GM06990 (cell line): ENCODE results near the gene BCAT1.
"Not testable (repeated sequence)": the region's sequence is repeated elsewhere in the genome, so short reads cannot be mapped to it uniquely, and the experiment has no call there.

Experiments used
- DNase-seq: peaks from one replicate; pipeline ENCODE4 v3.0.0-alpha.2; 2011; ENCODE audit not compliant: insufficient read length; ENCODE audit errors: extremely low read depth
- H3K27me3 ChIP-seq: replicated peaks from 2 replicates; pipeline ENCODE4 v1.6.0; 2011; ENCODE audit warnings: low read length; ENCODE audit not compliant: control insufficient read depth, insufficient read depth
- H3K36me3 ChIP-seq: 2 replicates; pipeline ENCODE4 v1.5.1; 2011; ENCODE audit warnings: low read length; ENCODE audit not compliant: control insufficient read depth, insufficient read depth
- H3K4me3 ChIP-seq: replicated peaks from 2 replicates; pipeline ENCODE4 v1.5.1; 2011; ENCODE audit warnings: low read depth, mild to moderate bottlenecking, control low read depth, low read length
- TF ChIP-seq, protein P1 (sequence below): IDR thresholded peaks from 2 replicates; pipeline ENCODE4 v1.5.1; 2011; ENCODE audit warnings: low read length, control low read depth, mild to moderate bottlenecking, inconsistent platforms; ENCODE audit not compliant: insufficient read depth, poor library complexity, severe bottlenecking

BCAT1 gene

DNA sequence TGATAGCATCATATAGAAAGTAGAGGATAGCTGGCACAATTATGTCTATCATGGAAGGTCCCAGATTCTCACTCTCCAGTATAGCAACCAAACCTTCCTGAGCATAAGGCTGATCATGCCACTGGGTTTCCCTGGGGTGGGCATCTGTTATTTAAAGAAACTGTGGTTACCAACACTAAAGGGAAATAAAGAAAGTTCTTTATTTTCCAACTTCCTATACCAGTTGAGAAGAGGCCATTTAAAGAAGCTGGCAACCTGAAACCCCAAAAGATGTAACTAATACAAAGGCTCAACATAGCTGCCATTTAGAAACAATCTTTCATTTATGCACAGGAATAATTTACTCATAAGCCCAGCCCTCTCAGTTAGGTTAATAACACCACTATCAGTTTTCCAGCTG is 3.1 kb downstream of the BCAT1 start:
- Histone ChIP-seq H3K27me3 (no peaks in the 10 kb centered on the region), H3K4me3 (no peak overlapping the region), H3K36me3 (no peaks in the 10 kb centered on the region)
- no peak for DNase-seq
- TF ChIP-seq, protein P1, sequence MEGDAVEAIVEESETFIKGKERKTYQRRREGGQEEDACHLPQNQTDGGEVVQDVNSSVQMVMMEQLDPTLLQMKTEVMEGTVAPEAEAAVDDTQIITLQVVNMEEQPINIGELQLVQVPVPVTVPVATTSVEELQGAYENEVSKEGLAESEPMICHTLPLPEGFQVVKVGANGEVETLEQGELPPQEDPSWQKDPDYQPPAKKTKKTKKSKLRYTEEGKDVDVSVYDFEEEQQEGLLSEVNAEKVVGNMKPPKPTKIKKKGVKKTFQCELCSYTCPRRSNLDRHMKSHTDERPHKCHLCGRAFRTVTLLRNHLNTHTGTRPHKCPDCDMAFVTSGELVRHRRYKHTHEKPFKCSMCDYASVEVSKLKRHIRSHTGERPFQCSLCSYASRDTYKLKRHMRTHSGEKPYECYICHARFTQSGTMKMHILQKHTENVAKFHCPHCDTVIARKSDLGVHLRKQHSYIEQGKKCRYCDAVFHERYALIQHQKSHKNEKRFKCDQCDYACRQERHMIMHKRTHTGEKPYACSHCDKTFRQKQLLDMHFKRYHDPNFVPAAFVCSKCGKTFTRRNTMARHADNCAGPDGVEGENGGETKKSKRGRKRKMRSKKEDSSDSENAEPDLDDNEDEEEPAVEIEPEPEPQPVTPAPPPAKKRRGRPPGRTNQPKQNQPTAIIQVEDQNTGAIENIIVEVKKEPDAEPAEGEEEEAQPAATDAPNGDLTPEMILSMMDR = no peak

DNA sequence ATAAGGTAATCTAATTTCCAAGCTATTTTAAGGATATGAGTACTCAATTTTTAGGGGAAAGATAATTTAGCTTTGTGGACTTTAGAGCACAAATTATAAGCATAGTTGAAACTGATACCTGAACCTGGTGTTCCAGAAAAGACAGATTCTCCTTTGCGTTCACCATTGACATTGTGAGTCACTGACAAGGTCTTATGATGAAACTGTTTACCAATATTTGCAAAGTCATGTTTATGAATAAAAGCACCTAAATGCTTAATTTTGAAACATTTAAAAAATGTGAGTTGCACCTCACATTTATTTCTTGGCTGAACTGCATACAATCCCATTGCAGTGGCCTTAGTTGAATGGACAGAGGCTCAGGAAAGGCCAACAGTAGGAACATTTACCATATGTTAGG is 3.9 kb downstream of the BCAT1 start:
- Histone ChIP-seq H3K4me3 (no peak overlapping the region), H3K27me3 (no peaks in the 10 kb centered on the region), H3K36me3 (no peaks in the 10 kb centered on the region)
- TF ChIP-seq, protein P1 = no peak
- DNase-seq = no peak

DNA sequence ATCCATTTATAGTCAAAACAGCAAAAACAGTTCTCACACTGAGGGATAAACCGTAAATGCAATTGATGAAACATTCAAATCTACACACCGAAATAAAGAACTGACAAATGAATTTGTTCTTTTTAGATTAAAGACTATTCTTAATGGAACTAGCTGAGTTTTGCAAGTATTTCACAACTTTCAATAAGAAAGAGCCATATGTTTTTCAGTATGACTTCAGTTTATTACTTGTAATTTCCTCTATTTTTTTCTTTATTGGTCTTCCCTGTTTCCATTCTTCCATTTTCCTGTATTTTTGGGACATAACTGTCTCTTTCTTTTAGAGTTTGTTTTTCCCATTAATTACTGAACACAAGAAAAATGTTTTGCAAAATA is 4.3 kb downstream of the BCAT1 start:
- DNase-seq = no peak
- Histone ChIP-seq H3K27me3 (no peaks in the 10 kb centered on the region), H3K4me3 (no peak overlapping the region), H3K36me3 (no peaks in the 10 kb centered on the region)
- TF ChIP-seq, protein P1 = no peak

DNA sequence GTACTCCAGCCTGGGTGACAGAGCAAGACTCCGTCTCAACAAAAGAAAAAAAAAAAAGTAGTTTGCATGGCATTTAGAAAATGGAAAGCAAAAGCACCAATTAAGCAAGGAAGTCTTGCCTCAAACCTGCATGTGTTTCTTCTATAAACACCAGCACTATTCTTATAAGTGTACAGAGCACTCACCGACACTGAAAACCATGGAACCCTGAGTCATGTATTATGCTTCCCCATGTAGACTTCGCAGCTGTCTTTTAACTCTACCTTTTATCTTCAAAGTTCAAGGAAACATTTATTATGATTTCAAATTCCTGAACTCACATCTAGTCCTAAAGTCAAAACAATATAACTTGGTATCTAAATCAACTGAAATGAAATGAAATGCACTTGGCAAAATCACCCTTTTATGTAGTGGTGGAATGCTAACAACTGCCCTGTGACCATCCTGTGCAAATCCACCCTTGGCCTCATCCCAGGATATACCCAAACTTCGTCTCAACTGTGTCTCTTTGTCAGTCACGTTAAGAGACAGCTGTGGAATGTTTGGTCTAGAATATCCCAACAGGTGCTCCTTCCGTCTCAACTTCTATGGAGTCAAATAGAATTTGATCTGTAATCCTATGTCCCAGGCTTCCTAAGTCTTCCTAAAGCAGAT is 4.8 kb downstream of the BCAT1 start:
- Histone ChIP-seq H3K4me3 (no peak overlapping the region), H3K36me3 (no peaks in the 10 kb centered on the region), H3K27me3 (no peaks in the 10 kb centered on the region)
- TF ChIP-seq, protein P1 = no peak
- no peak for DNase-seq

DNA sequence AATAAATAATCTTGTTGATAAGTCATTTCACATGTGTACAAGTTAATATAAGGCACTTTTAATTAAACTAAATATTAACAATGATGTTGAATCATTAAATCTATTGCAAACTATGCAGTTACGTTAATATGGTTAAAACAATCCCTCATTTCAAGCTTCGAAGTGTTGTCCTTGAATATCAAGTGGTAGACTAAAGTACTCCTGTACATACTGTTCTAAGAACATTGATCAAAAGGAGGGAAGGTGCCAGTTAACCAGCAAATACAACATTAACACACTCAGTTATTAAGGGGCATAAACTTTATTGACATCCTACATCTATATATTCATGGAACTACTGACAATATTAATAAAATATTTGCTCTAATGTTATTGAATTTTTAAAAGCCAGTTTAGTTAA is 8.7 kb downstream of the BCAT1 start:
- DNase-seq = no peak
- TF ChIP-seq, protein P1 = no peak
- Histone ChIP-seq H3K36me3 (no peaks in the 10 kb centered on the region), H3K4me3 (no peak overlapping the region), H3K27me3 (no peaks in the 10 kb centered on the region)

DNA sequence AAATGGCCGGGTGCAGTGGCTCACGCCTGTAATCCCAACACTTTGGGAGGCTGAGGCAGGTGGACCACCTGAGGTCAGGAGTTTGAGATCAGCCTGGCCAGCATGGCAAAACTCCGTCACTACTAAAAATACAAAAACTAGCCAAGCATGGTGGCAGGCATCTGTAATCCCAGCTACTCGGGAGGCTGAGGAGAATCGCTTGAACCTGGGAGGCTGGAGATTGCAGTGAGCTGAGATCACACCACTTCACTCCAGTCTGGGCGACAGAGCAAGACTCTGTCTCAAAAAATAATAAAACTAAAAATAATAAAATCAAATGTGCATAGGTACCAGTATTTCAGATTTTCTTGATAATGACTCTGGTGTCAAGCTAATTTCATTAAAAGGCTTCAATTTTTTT is 9.3 kb downstream of the BCAT1 start:
- not testable (repeated sequence) for H3K4me3 ChIP-seq, DNase-seq, H3K27me3 ChIP-seq, H3K36me3 ChIP-seq
